ENCODE results near the gene LYG2.
"Not testable (repeated sequence)": the region's sequence is repeated elsewhere in the genome, so short reads cannot be mapped to it uniquely, and the experiment has no call there.

LYG2 gene

GRCh38 chr2:99255491-99256318, at the start of gene LYG2:
Gene LYG2 (minus strand): TSS chr2:99255666. CDS start chr2:99254260, 1,406 bp downstream.
- no peak for DNase-seq

- not testable (repeated sequence) for DNase-seq
Measured at GRCh38 chr2:99301097-99301496, 45.6 kb upstream of the LYG2 start, which contains the start of gene LYG1. Gene LYG1 (minus strand): TSS chr2:99301197. CDS start chr2:99295670, 5,527 bp downstream.

GRCh38 chr2:99299580-99299979, 44.1 kb upstream of the LYG2 start:
- no peak for DNase-seq

GRCh38 chr2:99297994-99298393, 42.5 kb upstream of the LYG2 start:
- no peak for DNase-seq

GRCh38 chr2:99285526-99285925, 30.1 kb upstream of the LYG2 start:
- DNase-seq = no peak

GRCh38 chr2:99279969-99280695, 24.7 kb upstream of the LYG2 start:
- DNase-seq = no peak

- no peak for DNase-seq
Measured at GRCh38 chr2:99278793-99279291, 23.4 kb upstream of the LYG2 start.

GRCh38 chr2:99278195-99278765, 22.8 kb upstream of the LYG2 start:
- DNase-seq = not testable (repeated sequence)

- peak; percentile 35 for DNase-seq
Measured at GRCh38 chr2:99275882-99276281, 20.4 kb upstream of the LYG2 start.

- no peak for DNase-seq
Measured at GRCh38 chr2:99261242-99261641, 5.8 kb upstream of the LYG2 start.

GRCh38 chr2:99260184-99260583, 4.7 kb upstream of the LYG2 start:
- no peak for DNase-seq

- DNase-seq = no peak
Measured at GRCh38 chr2:99259465-99259864, 4.0 kb upstream of the LYG2 start.

- no peak for DNase-seq
Measured at GRCh38 chr2:99256677-99257076, 1.2 kb upstream of the LYG2 start.

GRCh38 chr2:99249951-99250350, 5.5 kb downstream of the LYG2 start:
- DNase-seq = no peak

GRCh38 chr2:99242151-99242550, 13.3 kb downstream of the LYG2 start:
- no peak for DNase-seq

GRCh38 chr2:99240431-99240830, 15.0 kb downstream of the LYG2 start:
- DNase-seq = no peak

GRCh38 chr2:99238599-99238998, 16.9 kb downstream of the LYG2 start:
- no peak for DNase-seq

GRCh38 chr2:99233177-99233576, 22.3 kb downstream of the LYG2 start:
- DNase-seq = not testable (repeated sequence)

- DNase-seq = peak; percentile 54
Measured at GRCh38 chr2:99217929-99218501, 37.5 kb downstream of the LYG2 start.

- DNase-seq = no peak
Measured at GRCh38 chr2:99216096-99216495, 39.4 kb downstream of the LYG2 start.

GRCh38 chr2:99205491-99205890, 50.0 kb downstream of the LYG2 start:
- no peak for DNase-seq

GRCh38 chr2:99201959-99202678, 53.3 kb downstream of the LYG2 start:
- no peak for DNase-seq
